GM12878 (cell line): Measurements from ENCODE around the gene ZNF816.
"Not testable (repeated sequence)": the region's sequence is repeated elsewhere in the genome, so short reads cannot be mapped to it uniquely, and the experiment has no call there.

ENCODE experiments used
- CBFB ChIP-seq: IDR thresholded peaks from 2 replicates; pipeline ENCODE4 v1.6.1; 2016; ENCODE audit warnings: antibody characterized with exemption, low read depth
- CBX5 ChIP-seq: sonication (generic); IDR thresholded peaks from 2 replicates; pipeline ENCODE4 v1.6.1; 2016; ENCODE audit warnings: low read depth, moderate library complexity, mild to moderate bottlenecking, inconsistent platforms
- CTCF ChIP-seq, 3 experiments: IDR thresholded peaks in 2 of 3; conservative IDR thresholded peaks in 1 of 3; 2 replicates each; pipeline ENCODE4 v1.5.1; 2011; ENCODE audit warnings: low read depth in 3 of 3, low read length in 3 of 3, mild to moderate bottlenecking in 3 of 3, control low read depth in 2 of 3, moderate library complexity in 2 of 3, inconsistent platforms in 1 of 3, mixed read lengths in 1 of 3; ENCODE audit not compliant: control insufficient read depth in 2 of 3, insufficient read depth in 1 of 3; ENCODE audit errors: extremely low read depth in 1 of 3
- EP300 ChIP-seq, 2 experiments: fragments of 150-350 bp in 1 of 2; IDR thresholded peaks; 2 replicates each; pipeline ENCODE4 v1.6.1; 2011 to 2012; ENCODE audit warnings: low read depth in 2 of 2, low read length in 2 of 2, borderline replicate concordance in 1 of 2, improper control_type of control experiment in 1 of 2, inconsistent platforms in 1 of 2; ENCODE audit not compliant: control insufficient read depth in 1 of 2
- EZH2 ChIP-seq: IDR thresholded peaks from 2 replicates; pipeline ENCODE4 v1.6.1; 2012; ENCODE audit warnings: low read depth, mild to moderate bottlenecking, control low read depth, inconsistent platforms, low read length, borderline replicate concordance; ENCODE audit not compliant: control insufficient read depth
- POLR2A ChIP-seq: IDR thresholded peaks from 2 replicates; pipeline ENCODE4 v1.6.1; 2011; ENCODE audit warnings: low read depth, mild to moderate bottlenecking, low read length
- POLR2AphosphoS5 ChIP-seq: IDR thresholded peaks from 2 replicates; pipeline ENCODE4 v1.6.1; 2011; ENCODE audit warnings: mild to moderate bottlenecking, low read length, inconsistent platforms
- USF2 ChIP-seq: IDR thresholded peaks from 2 replicates; pipeline ENCODE4 v1.6.1; 2011; ENCODE audit warnings: low read depth, low read length, improper control_type of control experiment, borderline replicate concordance
- ZNF274 ChIP-seq: IDR thresholded peaks from one replicate; pipeline ENCODE4 v1.8.0; 2011; ENCODE audit not compliant: insufficient read length, insufficient read depth

- TF ChIP-seq USF2; CBFB; POLR2A; EP300 (IDR thresholded peaks at IDR 0.05; ENCODE audit: borderline replicate concordance in 1 of 2, control insufficient read depth in 1 of 2, low read depth in 2 of 2, low read length in 2 of 2); ZNF274; CTCF (IDR thresholded peaks at IDR 0.05 in 2 of 3, conservative IDR thresholded peaks at IDR 0.05 in 1 of 3; ENCODE audit: control insufficient read depth in 2 of 3, extremely low read depth in 1 of 3, insufficient read depth in 1 of 3, low read depth in 3 of 3, low read length in 3 of 3); CBX5; EZH2; POLR2AphosphoS5: not testable (repeated sequence)
Observed at GRCh38 chr19:52944703-52945493, 17.8 kb downstream of the ZNF816 start.
